GDM1 (cell line): ENCODE data around the gene DIP2B.

Experiments
- DNase-seq: peaks from one replicate; lab custom pipeline; 2025; lab: John Stamatoyannopoulos, UW

Gene DIP2B

DNA sequence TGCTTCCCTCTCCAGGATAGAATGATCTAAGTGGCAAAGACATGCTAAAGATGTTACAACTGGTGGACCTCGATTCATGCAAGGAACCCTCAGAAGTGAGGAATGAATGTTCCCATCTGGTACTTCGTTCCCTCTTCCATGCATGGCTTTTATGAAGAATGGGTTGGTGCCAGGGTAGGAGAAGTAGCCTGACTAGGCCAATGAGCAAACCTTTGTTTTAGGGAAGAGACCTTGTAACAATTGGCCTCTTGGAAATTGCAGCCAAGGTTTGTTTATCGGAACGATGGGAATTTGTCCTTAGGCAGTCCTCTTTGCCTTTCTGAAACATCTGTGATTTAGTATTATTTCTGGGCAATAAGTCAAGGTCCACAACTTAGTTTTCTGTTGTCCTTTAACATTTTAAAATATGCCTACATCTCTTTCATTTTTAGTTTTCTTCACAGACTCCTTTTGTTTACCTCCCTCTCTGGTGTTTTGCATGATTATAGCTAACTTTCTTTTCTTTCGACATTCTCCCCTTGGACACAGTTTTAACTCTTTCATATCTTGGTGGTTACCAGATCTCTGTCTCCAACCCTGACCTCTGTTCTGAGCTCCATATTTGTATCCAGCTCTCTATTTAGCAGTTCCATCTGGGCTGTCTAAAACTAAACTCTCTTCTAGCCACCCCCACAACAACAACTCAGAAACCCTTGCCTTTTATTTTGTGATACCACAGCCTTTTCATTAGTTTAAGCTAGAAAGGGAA lies 70.0 kb downstream of the DIP2B start:
- DNase-seq: no peak

- DNase-seq: no peak
These were observed 75.0 kb downstream of the DIP2B start for GRCh38 chr12:50579757-50580267.

DNA sequence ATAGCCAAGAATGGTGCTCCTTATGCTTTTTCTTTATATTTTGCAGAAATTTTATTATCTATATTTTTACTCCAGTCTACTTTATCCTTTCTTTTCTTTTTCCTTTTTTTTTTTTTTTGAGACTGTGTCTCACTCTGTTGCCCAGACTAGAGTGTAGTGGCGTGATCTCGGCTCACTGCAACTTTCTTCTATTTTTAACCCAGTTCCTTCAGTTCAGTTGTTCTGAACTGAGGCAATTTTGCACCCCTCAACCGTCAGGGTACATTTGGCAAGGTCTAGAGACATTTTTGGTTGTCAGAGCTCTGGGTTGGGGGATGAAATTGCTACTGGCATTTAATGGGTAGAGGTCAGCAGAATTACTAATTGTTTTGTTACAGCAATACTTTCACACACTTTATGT lies 75.7 kb downstream of the DIP2B start:
- no peak for DNase-seq

GRCh38 chr12:50581226-50582184 lies 76.7 kb downstream of the DIP2B start:
- no peak for DNase-seq

- no peak for DNase-seq
These were observed 79.3 kb downstream of the DIP2B start for GRCh38 chr12:50584135-50584534.

DNA sequence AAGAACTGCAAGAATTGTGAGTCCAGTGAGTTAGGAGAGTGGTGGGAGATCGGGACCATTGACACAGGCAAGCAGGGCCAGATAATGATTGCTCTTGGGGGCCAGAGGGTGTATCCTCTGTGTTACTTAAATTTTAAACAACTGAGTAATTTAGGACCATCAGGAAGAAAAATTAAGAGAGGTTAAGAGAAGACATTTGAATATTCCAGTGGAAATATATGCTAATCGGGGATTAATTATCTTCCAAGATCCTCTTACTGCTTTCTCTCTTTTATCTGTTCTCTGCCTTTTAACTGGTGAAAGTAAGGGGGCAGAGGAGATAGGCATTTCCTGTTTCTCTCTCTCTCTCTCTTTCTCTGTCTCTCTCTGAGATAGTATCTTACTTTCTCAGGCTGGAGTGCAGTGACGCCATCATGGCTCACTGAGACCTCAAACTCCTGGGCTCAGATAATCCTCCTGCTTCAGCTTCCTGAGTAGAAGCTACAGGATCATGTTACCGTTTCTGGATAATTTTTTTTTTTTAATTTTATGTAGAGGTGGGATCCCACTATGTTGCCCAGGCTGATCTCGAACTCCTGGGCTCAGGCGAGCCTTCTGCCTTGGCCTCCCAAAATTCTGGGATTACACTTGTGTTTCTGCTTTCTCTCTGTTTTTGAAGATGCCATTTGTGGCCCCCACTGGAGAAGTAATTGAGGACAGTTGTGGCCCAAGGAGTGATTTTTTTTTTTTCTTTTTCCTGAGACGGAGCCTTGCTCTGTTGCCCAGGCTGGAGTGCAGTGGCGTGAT lies 85.1 kb downstream of the DIP2B start:
- DNase-seq: no peak

GRCh38 chr12:50590869-50591268 lies 86.1 kb downstream of the DIP2B start:
- no peak for DNase-seq

DNA sequence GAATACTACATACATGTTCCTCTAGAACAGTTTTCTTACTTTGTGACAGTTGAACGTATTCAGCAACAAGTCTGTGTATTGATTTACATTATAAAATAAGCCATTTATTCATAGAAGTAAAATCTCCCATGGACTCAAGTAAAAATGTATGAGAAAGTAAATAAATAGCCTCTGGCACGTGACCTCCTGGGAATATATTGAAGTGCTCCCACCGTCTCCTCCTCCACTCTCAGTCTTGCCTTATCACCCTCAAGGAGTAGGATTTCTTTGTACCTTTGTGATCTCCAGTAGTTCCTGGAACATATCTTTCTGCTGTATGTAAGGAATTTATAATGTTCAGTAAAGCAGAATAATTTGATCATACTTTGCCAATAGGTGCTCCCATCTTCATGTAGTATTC lies 90.9 kb downstream of the DIP2B start:
- no peak for DNase-seq

DNA sequence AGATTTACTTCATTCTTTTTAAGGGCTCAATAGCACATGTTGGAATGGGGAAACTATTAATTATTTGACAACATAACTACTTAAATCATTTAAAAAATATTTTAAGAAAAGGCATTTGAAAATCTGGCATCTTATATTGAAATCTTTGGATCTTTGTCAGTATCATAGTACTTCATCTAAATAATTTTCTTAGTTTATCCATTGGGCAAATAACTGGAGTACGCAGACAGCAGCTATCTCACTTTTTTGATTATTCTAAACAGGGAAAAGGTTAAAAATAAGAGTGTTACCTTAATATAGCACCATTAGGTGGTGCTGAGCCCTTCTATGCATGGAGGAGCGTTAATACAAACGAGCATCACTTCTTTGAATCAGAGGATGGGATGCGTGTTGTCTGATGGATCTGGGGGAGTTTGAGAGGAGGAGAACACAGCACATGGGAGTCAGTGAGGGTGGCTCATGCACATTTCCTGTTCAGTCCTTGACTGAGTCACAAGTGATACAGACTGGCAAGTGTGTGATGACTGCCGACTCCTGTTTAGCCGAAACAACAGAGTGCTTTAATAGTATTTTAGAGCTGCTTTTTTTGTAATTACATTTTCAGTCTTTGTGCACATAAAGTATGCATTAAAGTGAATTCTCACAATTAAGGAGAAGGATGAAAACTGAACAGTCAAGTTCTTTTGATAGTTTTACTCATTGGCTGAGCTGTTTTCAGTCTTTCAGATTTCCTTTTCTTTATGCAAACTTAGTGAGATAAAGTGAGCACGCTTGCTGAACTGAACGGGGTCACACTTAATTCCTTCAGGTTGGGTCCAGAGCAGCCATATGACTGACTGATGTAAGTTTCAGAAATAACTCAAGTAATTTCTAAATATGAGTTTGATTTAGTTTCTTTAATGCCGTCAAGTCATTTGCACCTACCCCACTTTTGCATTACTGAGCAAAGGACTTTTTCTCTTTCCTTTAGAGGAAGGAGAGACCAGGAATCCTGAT lies 92.7 kb downstream of the DIP2B start:
- peak; percentile 43 for DNase-seq

DNA sequence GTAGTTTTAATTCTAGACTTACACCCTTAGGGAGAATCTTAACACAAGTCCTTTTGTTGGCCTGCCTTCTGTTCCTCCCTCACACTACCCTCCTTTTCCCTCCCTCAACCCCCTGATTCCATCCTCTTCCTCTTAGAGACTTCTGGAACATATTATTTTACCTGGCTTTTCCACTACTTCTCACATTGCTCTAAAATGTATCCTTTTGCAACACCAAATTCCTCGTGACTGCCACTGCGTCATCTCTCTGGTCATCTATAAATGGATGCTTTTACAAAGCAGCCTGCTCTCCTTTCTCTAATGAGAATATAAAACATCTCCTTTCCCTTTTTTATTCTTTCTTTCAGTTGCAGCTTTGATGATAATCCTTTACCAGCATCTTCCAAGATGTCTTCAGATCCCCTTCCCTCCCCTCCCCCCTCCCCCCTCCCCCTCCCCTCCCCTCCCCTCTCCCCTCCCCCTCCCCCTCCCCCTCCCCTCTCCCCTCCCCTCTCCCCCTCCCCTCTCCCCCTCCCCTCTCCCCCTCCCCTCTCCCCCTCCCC lies 93.6 kb downstream of the DIP2B start:
- no peak for DNase-seq

GRCh38 chr12:50599366-50600095 lies 94.7 kb downstream of the DIP2B start:
- DNase-seq: no peak

DNA sequence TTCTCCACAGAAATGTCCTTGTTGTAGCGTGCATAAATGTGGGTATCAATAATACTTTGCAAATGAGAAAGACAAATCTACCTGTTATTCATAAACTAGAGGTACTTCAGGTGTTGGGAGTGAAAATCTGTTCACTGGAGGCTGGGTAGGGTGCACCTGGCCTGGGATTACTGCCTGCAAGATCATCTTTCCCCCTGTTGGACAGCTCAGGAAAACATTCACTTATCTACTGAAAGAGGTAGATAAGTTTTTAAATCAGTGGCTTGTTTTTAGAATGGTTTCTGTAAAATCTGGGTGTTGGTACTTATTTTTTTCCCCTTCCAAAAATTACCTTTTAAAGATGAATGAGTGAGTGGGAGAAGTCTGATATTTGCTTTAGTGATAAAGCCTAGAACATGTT lies 95.6 kb downstream of the DIP2B start:
- no peak for DNase-seq

GRCh38 chr12:50603817-50604639 lies 99.2 kb downstream of the DIP2B start:
- DNase-seq: no peak

- DNase-seq: no peak
These were observed 99.8 kb downstream of the DIP2B start for GRCh38 chr12:50604640-50604920.

DNA sequence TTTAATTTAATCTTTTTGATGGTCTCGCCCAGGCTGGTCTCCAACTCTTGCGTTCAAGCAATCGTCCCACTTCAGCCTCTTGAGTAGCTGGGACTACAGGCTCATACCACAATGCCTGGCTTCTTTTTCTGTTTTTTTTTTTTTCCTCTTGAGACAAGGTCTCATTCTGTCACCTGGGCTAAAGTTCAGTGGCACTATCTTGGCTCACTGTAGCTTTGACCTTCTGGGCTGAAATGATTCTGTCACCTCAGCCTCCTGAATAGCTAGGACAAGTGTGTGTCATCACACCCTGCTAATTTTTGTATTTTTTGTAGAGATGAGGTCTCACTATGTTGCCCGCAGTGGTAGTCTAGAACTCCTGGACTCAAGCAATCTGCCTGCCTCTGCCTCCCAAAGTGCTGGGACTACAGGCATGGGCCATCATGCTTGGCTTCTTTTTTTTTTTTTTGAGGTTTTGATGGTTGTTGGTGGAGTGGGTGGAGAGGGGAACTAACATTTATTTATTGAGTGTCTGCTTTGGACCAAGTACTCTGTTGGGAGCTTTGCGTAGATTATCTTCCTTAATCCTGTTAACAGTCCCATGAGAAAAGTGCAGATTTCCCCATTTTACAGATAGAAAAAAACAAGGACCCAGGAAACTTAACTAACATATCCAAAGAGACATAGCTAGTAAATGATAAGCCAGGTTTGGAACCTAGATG lies 102.0 kb downstream of the DIP2B start:
- DNase-seq: no peak

DNA sequence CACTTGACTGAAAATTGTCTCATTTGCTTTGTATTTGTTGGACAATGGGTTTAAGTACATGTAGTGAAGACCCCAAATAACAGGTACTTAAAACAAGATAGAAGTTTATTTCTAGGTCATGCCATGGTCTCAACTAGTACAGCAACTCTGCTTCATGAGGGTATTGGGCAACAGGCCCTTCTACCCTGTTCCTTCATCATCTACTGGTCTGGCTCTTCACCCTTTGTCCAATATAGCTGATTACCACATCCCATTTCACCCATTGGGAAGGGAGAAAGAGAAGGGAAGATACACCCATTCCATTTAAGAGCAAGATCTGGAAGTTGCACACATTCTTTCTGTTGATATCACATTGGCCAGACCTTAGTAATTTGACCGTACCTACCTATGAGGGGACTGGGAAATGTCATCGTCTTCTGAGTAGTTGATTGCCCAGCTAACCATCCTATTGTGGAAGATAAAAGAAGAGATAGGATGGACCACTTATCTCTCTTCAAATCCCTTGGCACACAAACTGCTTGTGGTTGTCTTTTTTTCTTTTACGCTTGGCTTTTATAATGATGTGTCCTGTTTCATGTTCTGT lies 104.6 kb downstream of the DIP2B start:
- no peak for DNase-seq

- no peak for DNase-seq
These were observed 105.4 kb downstream of the DIP2B start for GRCh38 chr12:50610171-50610570.

DNA sequence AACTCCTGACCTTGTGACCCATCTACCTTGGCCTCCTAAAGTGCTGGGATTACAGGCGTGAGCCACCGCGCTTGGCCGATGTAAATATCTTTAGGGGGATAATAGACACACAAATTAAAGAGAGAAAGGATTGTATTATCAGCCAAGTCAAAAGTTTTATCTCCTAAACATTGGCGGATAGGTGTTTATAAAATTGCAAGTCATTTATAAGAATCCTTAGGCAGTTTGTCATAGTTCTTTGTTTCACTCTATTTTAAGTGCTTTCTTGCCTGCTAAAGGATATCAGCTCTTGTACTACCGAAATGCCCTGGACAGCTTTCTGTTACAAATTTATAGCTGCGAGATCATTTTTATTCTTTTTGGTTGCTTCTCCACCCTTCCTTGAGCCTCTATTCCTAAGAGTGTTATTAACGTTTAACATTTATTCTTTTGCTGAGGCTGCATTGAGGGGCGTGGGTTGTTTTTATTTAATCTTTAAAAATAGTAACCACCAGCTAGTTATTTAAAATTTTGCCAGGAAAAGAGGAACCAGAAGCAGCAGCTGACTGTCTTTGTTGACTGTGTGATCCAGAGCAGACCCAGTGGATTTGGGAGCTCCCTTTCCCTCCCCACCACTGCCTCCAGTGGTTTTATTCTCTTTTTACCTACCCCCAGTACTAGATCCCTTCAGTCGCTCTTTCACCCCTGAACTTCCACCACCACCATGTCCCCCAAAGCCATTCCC lies 106.4 kb downstream of the DIP2B start:
- no peak for DNase-seq
